HCT116 (cell line): ENCODE data around the gene TAB3. TPM values are rescaled to one million over a fixed set of nuclear protein-coding genes. Genes with fewer than 3 reads are reported as not detected.

ENCODE experiments used
- ATAC-seq: fragments of 200-7000 bp; cut with Tn5 transposase; 2 replicates; pipeline ENCODE4 v1.9.1; 2020; ENCODE audit warnings: mild to moderate bottlenecking, moderate library complexity
- BruUV-seq: library from RNA; stranded (reverse); fragments of 400-500 nt; replicated peaks from 2 replicates; lab custom pipeline; 2021; lab: Mats Ljungman, UMichigan
- CTCF ChIA-PET: fragments of 300-600 bp; sonication (Branson Sonifier 250); formaldehyde crosslinking; loops from one replicate; lab custom pipeline; 2021; ENCODE audit warnings: antibody characterized with exemption; lab: Charles Lee
- POLR2A ChIA-PET: fragments of 300-600, 350-600 bp; sonication (Branson Sonifier 250); formaldehyde crosslinking; loops from one replicate; lab custom pipeline; 2021; ENCODE audit warnings: antibody characterized with exemption; lab: Charles Lee
- RAD21 ChIA-PET, 2 experiments: fragments of 300-600 bp; sonication (Branson Sonifier 250); formaldehyde crosslinking; loops; one replicate each; lab custom pipeline; 2023; ENCODE audit warnings: low total read pairs in 2 of 2; ENCODE audit not compliant: uncharacterized antibody in 2 of 2, unreplicated experiment in 2 of 2, low non-redundant PET in 1 of 2; lab: Charles Lee
- DNase-seq: peaks from one replicate; pipeline ENCODE4 v3.0.0-alpha.2; 2010; ENCODE audit warnings: low read depth, low spot score
- H2AFZ ChIP-seq: fragments of 200-600 bp; shearing (Covaris generic), sonication (generic); 2 replicates; pipeline ENCODE4 v1.6.1; 2017; ENCODE audit warnings: low read depth, mixed run types, mixed read lengths, antibody characterized with exemption, low read length; ENCODE audit not compliant: poor library complexity, severe bottlenecking
- H3K27ac ChIP-seq: 2 replicates; pipeline ENCODE4 v1.5.1; 2012; ENCODE audit warnings: low read depth, low read length
- H3K27me3 ChIP-seq: fragments of 200-600 bp; sonication (generic); 2 replicates; pipeline ENCODE4 v1.6.1; 2016; ENCODE audit warnings: mixed run types, low read length, mixed read lengths; ENCODE audit not compliant: insufficient read depth
- H3K36me3 ChIP-seq, 2 experiments: fragments of 200-500 bp in 1 of 2; fragments of 200-600 bp in 1 of 2; sonication (Bioruptor generic) in 1 of 2; sonication (generic) in 1 of 2; 2 replicates each; pipeline versions ENCODE4 v1.5.1 to v1.6.1; 2014 to 2016; ENCODE audit warnings: low read length in 2 of 2, inconsistent platforms in 1 of 2, mixed read lengths in 1 of 2, mixed run types in 1 of 2; ENCODE audit not compliant: insufficient read depth in 2 of 2, control insufficient read depth in 1 of 2
- H3K4me1 ChIP-seq, 2 experiments: fragments of 200-600 bp in 1 of 2; sonication (generic) in 1 of 2; 2 replicates each; pipeline versions ENCODE4 v1.5.1 to v1.6.1; 2012 to 2017; ENCODE audit warnings: low read length in 2 of 2, inconsistent platforms in 1 of 2, mild to moderate bottlenecking in 1 of 2, mixed read lengths in 1 of 2, mixed run types in 1 of 2, moderate library complexity in 1 of 2; ENCODE audit not compliant: insufficient read depth in 2 of 2, control insufficient read depth in 1 of 2
- H3K4me2 ChIP-seq: fragments of 200-600 bp; sonication (generic); 2 replicates; pipeline ENCODE4 v1.6.1; 2017; ENCODE audit warnings: mixed run types, low read length, mixed read lengths
- H3K4me3 ChIP-seq, 2 experiments: fragments of 200-600 bp in 1 of 2; sonication (generic) in 1 of 2; replicated peaks in 1 of 2; 2 replicates each; pipeline ENCODE4 v1.5.1; 2011 to 2016; ENCODE audit warnings: low read length in 2 of 2, control low read depth in 1 of 2, low read depth in 1 of 2, mild to moderate bottlenecking in 1 of 2, mixed read lengths in 1 of 2, mixed run types in 1 of 2
- H3K79me2 ChIP-seq: fragments of 200-600 bp; sonication (generic); 2 replicates; pipeline ENCODE4 v1.6.1; 2017; ENCODE audit warnings: mild to moderate bottlenecking, mixed run types, low read length, moderate library complexity, mixed read lengths; ENCODE audit not compliant: insufficient read depth
- H3K9ac ChIP-seq: fragments of 200-600 bp; sonication (generic); 2 replicates; pipeline ENCODE4 v1.6.1; 2016; ENCODE audit warnings: low read length, mixed read lengths
- H3K9me2 ChIP-seq: fragments of 200-600 bp; sonication (generic), shearing (Covaris generic); 2 replicates; pipeline ENCODE4 v1.6.1; 2017; ENCODE audit warnings: mixed run types, mild to moderate bottlenecking, moderate library complexity; ENCODE audit not compliant: insufficient read depth
- H3K9me3 ChIP-seq, 2 experiments: fragments of 200-500 bp in 1 of 2; fragments of 200-600 bp in 1 of 2; sonication (Bioruptor generic) in 1 of 2; sonication (generic) in 1 of 2; 2 replicates each; pipeline ENCODE4 v1.6.1; 2014 to 2017; ENCODE audit warnings: low read length in 2 of 2, mixed read lengths in 2 of 2, inconsistent platforms in 1 of 2, low read depth in 1 of 2, mild to moderate bottlenecking in 1 of 2, mixed run types in 1 of 2, moderate library complexity in 1 of 2; ENCODE audit not compliant: control insufficient read depth in 1 of 2, insufficient read depth in 1 of 2
- H4K20me1 ChIP-seq: fragments of 200-600 bp; sonication (generic), shearing (Covaris generic); 2 replicates; pipeline ENCODE4 v1.6.1; 2017; ENCODE audit warnings: mixed run types, mild to moderate bottlenecking, moderate library complexity; ENCODE audit not compliant: insufficient read depth
- CBX3 ChIP-seq: IDR thresholded peaks from 2 replicates; pipeline ENCODE4 v1.6.1; 2012; ENCODE audit warnings: low read depth
- CTCF ChIP-seq, 3 experiments: fragments of 200-600 bp in 1 of 3; sonication (generic) in 1 of 3; IDR thresholded peaks in 2 of 3; conservative IDR thresholded peaks in 1 of 3; 2 replicates each; pipeline ENCODE4 v1.5.1; 2012 to 2017; ENCODE audit warnings: low read depth in 2 of 3, low read length in 2 of 3, antibody characterized with exemption in 1 of 3, borderline replicate concordance in 1 of 3, control low read depth in 1 of 3, mild to moderate bottlenecking in 1 of 3, mixed read lengths in 1 of 3, mixed run types in 1 of 3, moderate library complexity in 1 of 3; ENCODE audit not compliant: insufficient read depth in 1 of 3
- EGR1 ChIP-seq: IDR thresholded peaks from 2 replicates; pipeline ENCODE4 v1.6.1; 2012; ENCODE audit warnings: low read depth
- EZH2 ChIP-seq: fragments of 200-600 bp; sonication (generic); IDR thresholded peaks from 2 replicates; pipeline ENCODE4 v1.6.1; 2017; ENCODE audit warnings: antibody characterized with exemption, mixed run types
- JUND ChIP-seq: IDR thresholded peaks from 2 replicates; pipeline ENCODE4 v1.6.1; 2012
- RAD21 ChIP-seq: IDR thresholded peaks from 2 replicates; pipeline ENCODE4 v1.6.1; 2012; ENCODE audit warnings: low read depth, mild to moderate bottlenecking
- TCF7L2 ChIP-seq: IDR thresholded peaks from 2 replicates; pipeline ENCODE4 v1.7.0; 2011; ENCODE audit warnings: borderline replicate concordance, inconsistent platforms; ENCODE audit not compliant: insufficient read depth, insufficient read length; ENCODE audit errors: extremely low read depth
- YY1 ChIP-seq: IDR thresholded peaks from 2 replicates; pipeline ENCODE4 v1.6.1; 2011; ENCODE audit warnings: low read length, low read depth, moderate library complexity, mild to moderate bottlenecking; ENCODE audit not compliant: insufficient replicate concordance; ENCODE audit errors: extremely low read depth
- ZBTB33 ChIP-seq: IDR thresholded peaks from 2 replicates; pipeline ENCODE4 v1.6.1; 2011; ENCODE audit warnings: mild to moderate bottlenecking, low read length, moderate library complexity; ENCODE audit not compliant: insufficient replicate concordance; ENCODE audit errors: extremely low read depth
- intact Hi-C: fragments of 100-400 bp; cut with micrococcal nuclease; formaldehyde crosslinking; loops from 2 replicates; pipeline ENCODE4 v1.10.0; 2022
- total RNA-seq: library from RNA; stranded (reverse); gene quantifications from one replicate; pipeline ENCODE4 v1.2.1, GENCODE V29; 2021; ENCODE audit not compliant: unreplicated experiment

TAB3 gene
- total RNA-seq, 1 experiment from 2014 or later = 11.2 TPM

- H3K27ac ChIP-seq = no peak overlapping the region
- H2AFZ ChIP-seq = no peak overlapping the region
- ChIA-PET RAD21 (no interaction called here), CTCF (no interaction called here), POLR2A (no interaction called here)
- BruUV-seq = no TSS peak
- intact Hi-C loops = no loop called here
- H3K36me3 ChIP-seq = no peaks in the 10 kb centered on the region
- TF ChIP-seq YY1 = no peak
- no peak for TF ChIP-seq JUND
- TF ChIP-seq ZBTB33 = no peak
- no peak for TF ChIP-seq EGR1
- TF ChIP-seq TCF7L2 = no peak
- no peak for TF ChIP-seq CTCF (IDR thresholded peaks at IDR 0.05 in 2 of 3, conservative IDR thresholded peaks at IDR 0.05 in 1 of 3; ENCODE audit: borderline replicate concordance in 1 of 3, insufficient read depth in 1 of 3, low read depth in 2 of 3, low read length in 2 of 3)
- no peak for TF ChIP-seq EZH2
- TF ChIP-seq CBX3 = no peak
- no peak for TF ChIP-seq RAD21
- no peak overlapping the region for H3K4me2 ChIP-seq
- H4K20me1 ChIP-seq = no peaks in the 10 kb centered on the region
- H3K9ac ChIP-seq = no peak overlapping the region
- H3K4me1 ChIP-seq = no peaks in the 10 kb centered on the region
- ATAC-seq = no peak
- H3K27me3 ChIP-seq = no peaks in the 10 kb centered on the region
- DNase-seq = no peak
- H3K4me3 ChIP-seq = no peak overlapping the region
- no peaks in the 10 kb centered on the region for H3K9me2 ChIP-seq
- H3K9me3 ChIP-seq = no peaks in the 10 kb centered on the region
- no peaks in the 10 kb centered on the region for H3K79me2 ChIP-seq
Observed at GRCh38 chrX:30918480-30918879, 29.4 kb upstream of the TAB3 start.
